ENCODE measurements around the gene RAX2. TPM values are rescaled to one million over a fixed set of nuclear protein-coding genes. Genes with fewer than 3 reads are reported as not detected.

RAX2 gene
- total RNA-seq, 1 experiment from 2014 or later: not detected

GRCh38 chr19:3818918-3819317 lies 46.9 kb upstream of the RAX2 start:
- CTCF ChIA-PET: no interaction called here
- RAD21 ChIA-PET (ENCODE audit: low non-redundant PET in 1 of 2, low total read pairs in 2 of 2, uncharacterized antibody in 2 of 2, unreplicated experiment in 2 of 2): no interaction called here
- Histone ChIP-seq H3K79me2 (ENCODE audit: insufficient read depth, low read length) (no peaks in the 10 kb centered on the region), H3K4me1 (ENCODE audit: control insufficient read depth in 1 of 2, insufficient read depth in 2 of 2, low read length in 2 of 2) (peaks cover 0 to 6% of the 10 kb centered on the region in 2 experiments; a peak in 1 of 4 replicates), H3K27ac (ENCODE audit: low read depth, low read length) (no peak overlapping the region), H4K20me1 (ENCODE audit: insufficient read depth) (no peaks in the 10 kb centered on the region), H3K9me3 (ENCODE audit: control insufficient read depth in 1 of 2, insufficient read depth in 1 of 2, low read depth in 1 of 2, low read length in 2 of 2) (no peaks in the 10 kb centered on the region), H3K9me2 (ENCODE audit: insufficient read depth) (no peaks in the 10 kb centered on the region), H3K27me3 (ENCODE audit: insufficient read depth, low read length) (no peaks in the 10 kb centered on the region), H2AFZ (ENCODE audit: low read depth, low read length, poor library complexity, severe bottlenecking) (no peak overlapping the region), H3K9ac (ENCODE audit: low read length) (no peak overlapping the region), H3K36me3 (ENCODE audit: control insufficient read depth in 1 of 2, insufficient read depth in 2 of 2, low read length in 2 of 2) (no peaks in the 10 kb centered on the region), H3K4me3 (replicated peaks in 1 of 2; ENCODE audit: low read depth in 1 of 2, low read length in 2 of 2) (no peak overlapping the region), H3K4me2 (ENCODE audit: low read length) (no peak overlapping the region)
- BruUV-seq (replicated peaks): no TSS peak
- no peak for ATAC-seq
- no peak for DNase-seq (ENCODE audit: low read depth, low spot score)
- intact Hi-C loops (cut with micrococcal nuclease): no loop called here
- POLR2A ChIA-PET: interaction anchor here (1.1 kb wide), 1 partner anchor 56 kb away, joined by 5 read pairs; the partner anchor contains the start of gene MRPL54
- TF ChIP-seq RAD21 (IDR thresholded peaks at IDR 0.05; ENCODE audit: low read depth) (no peak), ZBTB33 (IDR thresholded peaks at IDR 0.05; ENCODE audit: extremely low read depth, insufficient replicate concordance, low read length) (no peak), TCF7L2 (IDR thresholded peaks at IDR 0.05; ENCODE audit: borderline replicate concordance, extremely low read depth, insufficient read depth, insufficient read length) (no peak), CEBPB (IDR thresholded peaks at IDR 0.05; ENCODE audit: low read depth) (no peak), ZNF274 (IDR thresholded peaks at IDR 0.05; ENCODE audit: low read depth, low read length) (no peak), POLR2A (IDR thresholded peaks at IDR 0.05; ENCODE audit: borderline replicate concordance, extremely low read depth, insufficient read depth, insufficient read length) (no peak), REST (IDR thresholded peaks at IDR 0.05; ENCODE audit: low read depth) (no peak), CTCF (IDR thresholded peaks at IDR 0.05 in 2 of 3, conservative IDR thresholded peaks at IDR 0.05 in 1 of 3; ENCODE audit: borderline replicate concordance in 1 of 3, insufficient read depth in 1 of 3, low read depth in 2 of 3, low read length in 2 of 3) (no peak), ZFX (IDR thresholded peaks at IDR 0.05) (no peak), JUND (IDR thresholded peaks at IDR 0.05) (no peak), SIN3A (IDR thresholded peaks at IDR 0.05; ENCODE audit: low read depth) (no peak), EZH2 (IDR thresholded peaks at IDR 0.05) (no peak), FOSL1 (IDR thresholded peaks at IDR 0.05; ENCODE audit: low read depth) (no peak), EZH2phosphoT487 (IDR thresholded peaks at IDR 0.05; ENCODE audit: borderline replicate concordance) (no peak), ATF3 (IDR thresholded peaks at IDR 0.05) (no peak), ELF1 (IDR thresholded peaks at IDR 0.05; ENCODE audit: borderline replicate concordance, low read depth) (no peak), POLR2AphosphoS5 (IDR thresholded peaks at IDR 0.05; ENCODE audit: low read depth, low read length) (no peak), MAX (IDR thresholded peaks at IDR 0.05) (no peak)

Data from HCT116 (cell line).